Measurements from ENCODE around the gene MCC.

- TF ChIP-seq CTCF (IDR thresholded peaks at IDR 0.05 in 4 of 5, conservative IDR thresholded peaks at IDR 0.05 in 1 of 5): no peak
- no peak for TF ChIP-seq POLR2A (IDR thresholded peaks at IDR 0.05)
Measured at GRCh38 chr5:113071401-113071800, 416.9 kb downstream of the MCC start.
